Fibroblast of villous mesenchyme (primary cell): Measurements from ENCODE around the gene ACIN1. TPM values are rescaled to one million over a fixed set of nuclear protein-coding genes. Genes with fewer than 3 reads are reported as not detected.

Source experiments
- DNase-seq: peaks from one replicate; pipeline ENCODE4 v3.0.0-alpha.2; 2010; ENCODE audit warnings: low read depth
- H3K4me3 ChIP-seq: 2 replicates; pipeline ENCODE4 v1.5.1; 2011; ENCODE audit warnings: low read depth, mild to moderate bottlenecking, low read length
- total RNA-seq: library from RNA; depleted of rRNA; stranded (reverse); fragments of >200 nt; gene quantifications from 2 replicates; pipeline ENCODE4 v1.2.3, GENCODE V29; 2012
- TF ChIP-seq, protein P1 (sequence below): IDR thresholded peaks from 2 replicates; pipeline ENCODE4 v1.5.1; 2012; ENCODE audit warnings: low read depth, mild to moderate bottlenecking, low read length; ENCODE audit not compliant: insufficient read depth

ACIN1 gene
- total RNA-seq, 1 donor, result 106 TPM

DNA sequence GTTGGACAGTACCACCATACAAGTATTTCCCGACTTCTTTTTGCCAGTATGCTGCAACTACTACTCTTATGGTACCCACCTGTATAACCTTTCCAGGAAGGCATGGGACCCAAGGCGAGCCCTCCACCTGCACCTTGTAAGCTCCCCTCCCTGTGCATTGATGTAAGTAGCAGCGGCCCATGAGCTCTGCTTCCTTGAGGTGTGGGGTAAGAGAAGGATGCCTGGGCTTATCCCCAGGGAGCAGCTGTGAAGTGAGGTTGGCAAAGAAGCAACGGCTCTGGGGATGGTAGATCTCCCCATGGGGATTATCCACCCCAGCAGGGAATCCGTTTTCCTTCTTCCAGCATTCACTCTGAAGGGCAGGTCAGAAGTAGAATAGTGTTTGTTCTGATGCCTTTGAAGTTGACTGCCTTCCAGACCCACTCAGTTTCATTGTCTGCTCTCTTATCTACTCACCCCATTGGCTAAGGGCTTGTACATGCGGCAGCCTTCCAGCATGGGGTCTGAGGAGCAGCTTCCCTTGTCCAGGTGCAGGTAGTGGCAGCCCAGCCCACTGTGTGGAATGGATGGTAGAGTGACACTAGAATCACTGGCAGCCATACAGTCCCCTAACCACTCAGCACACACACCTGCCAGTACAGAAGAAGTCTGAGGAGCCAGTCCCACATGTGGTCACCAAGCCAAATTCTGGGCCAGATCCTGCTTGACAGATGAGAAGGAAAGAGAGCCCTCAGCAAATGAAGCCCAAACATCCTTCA is 6.5 kb upstream of the ACIN1 start:
- no peak for DNase-seq
- TF ChIP-seq, protein P1, sequence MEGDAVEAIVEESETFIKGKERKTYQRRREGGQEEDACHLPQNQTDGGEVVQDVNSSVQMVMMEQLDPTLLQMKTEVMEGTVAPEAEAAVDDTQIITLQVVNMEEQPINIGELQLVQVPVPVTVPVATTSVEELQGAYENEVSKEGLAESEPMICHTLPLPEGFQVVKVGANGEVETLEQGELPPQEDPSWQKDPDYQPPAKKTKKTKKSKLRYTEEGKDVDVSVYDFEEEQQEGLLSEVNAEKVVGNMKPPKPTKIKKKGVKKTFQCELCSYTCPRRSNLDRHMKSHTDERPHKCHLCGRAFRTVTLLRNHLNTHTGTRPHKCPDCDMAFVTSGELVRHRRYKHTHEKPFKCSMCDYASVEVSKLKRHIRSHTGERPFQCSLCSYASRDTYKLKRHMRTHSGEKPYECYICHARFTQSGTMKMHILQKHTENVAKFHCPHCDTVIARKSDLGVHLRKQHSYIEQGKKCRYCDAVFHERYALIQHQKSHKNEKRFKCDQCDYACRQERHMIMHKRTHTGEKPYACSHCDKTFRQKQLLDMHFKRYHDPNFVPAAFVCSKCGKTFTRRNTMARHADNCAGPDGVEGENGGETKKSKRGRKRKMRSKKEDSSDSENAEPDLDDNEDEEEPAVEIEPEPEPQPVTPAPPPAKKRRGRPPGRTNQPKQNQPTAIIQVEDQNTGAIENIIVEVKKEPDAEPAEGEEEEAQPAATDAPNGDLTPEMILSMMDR, result no peak
- no peak overlapping the region for H3K4me3 ChIP-seq

DNA sequence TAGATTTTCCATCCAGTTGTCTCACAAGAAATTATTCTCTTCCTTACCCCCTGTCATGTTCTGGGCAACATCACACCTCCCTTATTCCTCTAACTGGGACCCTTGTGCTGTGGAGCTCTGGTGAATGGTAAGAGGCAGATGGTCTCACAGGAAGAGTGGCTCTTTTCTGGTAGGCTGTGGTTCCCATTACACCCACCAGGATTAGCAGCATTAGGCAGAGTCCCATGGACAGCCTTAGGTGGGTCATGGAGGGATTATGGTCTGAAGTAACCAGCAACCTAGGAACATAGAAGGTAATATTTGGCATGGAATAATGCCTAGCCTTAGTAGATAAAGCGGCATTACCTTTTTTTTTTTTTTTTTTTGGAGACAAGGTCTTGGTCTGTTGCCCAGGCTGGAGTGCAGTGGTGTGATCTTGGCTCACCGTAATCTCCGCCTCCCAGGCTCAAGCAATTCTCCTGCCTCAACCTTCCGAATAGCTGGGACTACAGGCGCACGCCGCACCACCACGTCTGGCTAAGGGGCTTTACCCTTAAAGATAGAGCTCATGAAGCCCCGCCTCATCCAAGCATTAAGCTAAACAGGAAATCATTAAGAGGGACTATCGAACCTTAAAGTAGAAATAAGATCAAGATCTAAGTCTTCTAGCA is 4.4 kb upstream of the ACIN1 start:
- TF ChIP-seq, protein P1, result no peak
- no peak overlapping the region for H3K4me3 ChIP-seq
- DNase-seq, result no peak

DNA sequence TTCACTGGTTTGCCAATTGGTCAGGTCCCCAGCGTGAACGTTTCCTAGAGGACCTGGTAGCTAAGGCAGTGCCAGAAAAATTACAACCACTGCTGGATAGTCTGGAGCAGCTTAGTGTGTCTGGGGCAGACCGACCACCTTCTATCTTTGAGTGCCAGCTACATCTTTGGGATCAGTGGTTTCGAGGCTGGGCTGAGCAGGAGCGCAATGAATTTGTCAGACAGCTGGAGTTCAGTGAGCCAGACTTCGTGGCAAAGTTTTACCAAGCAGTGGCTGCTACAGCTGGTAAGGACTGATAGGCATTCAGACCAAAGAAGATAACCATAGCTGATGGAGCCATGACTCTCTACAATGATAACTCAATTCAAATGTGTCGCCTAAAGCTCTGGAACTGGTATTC is 2.9 kb upstream of the ACIN1 start:
- DNase-seq, result no peak
- TF ChIP-seq, protein P1, result no peak
- no peak overlapping the region for H3K4me3 ChIP-seq

DNA sequence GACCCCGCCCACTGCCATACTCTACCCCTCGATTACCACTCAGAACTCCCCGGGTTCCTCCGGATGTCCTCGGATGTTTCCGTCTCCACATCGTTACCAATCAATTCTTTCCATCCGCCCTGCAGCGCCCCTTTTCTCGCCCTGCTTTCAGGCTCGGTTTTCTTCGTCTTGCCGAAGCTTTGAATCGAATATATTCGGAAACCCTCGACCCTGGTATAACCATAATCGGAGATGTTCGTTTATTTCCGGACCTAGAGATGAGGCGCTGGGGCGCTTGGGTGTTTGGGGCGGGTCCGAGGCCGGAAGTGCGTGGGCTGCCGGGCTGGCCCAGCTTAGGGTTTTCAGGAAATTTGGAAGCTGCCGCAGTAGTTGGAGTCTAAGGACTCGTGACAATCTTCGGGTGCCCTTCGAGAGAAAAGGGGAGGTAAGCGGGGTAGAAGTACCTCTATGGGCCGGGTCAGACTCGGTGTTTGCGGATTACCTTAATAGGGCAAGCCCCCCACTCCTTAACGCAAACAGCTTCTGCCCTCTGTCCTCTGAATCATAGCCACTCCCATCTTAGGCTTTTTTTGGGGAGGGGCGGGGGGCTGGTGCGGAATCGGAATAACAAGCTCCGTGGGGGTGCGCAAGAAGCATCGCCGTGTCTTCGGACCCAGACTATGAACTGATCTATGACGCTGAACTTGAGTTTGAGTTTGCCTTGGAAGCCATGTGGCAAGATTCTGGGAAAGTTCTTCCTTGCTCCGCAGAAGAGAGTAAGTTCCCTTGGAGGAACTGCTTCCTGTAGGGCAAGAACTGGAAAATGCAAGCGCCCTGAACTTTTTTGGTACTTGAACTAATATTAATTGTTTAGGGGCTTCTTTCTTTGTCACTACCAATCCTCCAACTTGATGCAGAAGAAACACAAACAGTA is 516 bp upstream of the ACIN1 start, which contains the start of gene C14orf119:
Gene C14orf119, plus strand, starts transcription at position 310 of the 913 bp plus-strand sequence. CDS start 2,154 bp downstream, outside the sequence.
- TF ChIP-seq, protein P1, result no peak
- H3K4me3 ChIP-seq, result peak within 1 kb of the TSS; percentile 91
- peak; percentile 100 for DNase-seq

DNA sequence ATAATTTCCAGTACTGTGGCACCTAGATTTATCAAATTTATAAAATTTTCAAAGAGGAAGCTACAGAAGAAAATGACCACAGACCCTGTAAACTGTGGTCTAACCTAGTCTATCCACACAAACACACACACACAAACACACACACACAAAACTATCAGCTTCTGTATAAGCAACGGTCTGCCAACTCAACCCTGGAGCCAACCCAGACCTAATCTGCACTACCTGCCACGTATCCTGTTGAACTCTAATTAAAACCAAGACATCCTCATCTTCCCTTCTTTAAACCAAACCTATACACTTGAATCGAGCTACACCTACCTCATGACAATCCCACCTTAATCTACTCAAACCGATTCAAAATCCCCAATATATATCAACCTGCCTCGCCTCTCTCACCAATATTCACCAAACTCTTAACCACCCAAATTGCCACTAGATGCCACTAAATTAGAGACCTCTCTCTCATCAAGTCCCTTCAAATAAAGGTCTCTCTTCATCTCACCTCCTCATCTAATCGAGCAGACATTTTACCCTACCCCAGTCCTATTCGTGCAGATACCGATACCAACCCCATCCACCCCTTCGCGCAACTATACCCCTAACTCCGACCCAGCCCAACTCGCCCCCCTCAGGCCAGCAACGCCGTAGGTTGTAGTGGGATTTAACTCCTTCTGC is 808 bp downstream of the ACIN1 start:
- peak overlapping the region; percentile 91 for H3K4me3 ChIP-seq
- peak; percentile 22 for DNase-seq
- TF ChIP-seq, protein P1, result peak; percentile 26

DNA sequence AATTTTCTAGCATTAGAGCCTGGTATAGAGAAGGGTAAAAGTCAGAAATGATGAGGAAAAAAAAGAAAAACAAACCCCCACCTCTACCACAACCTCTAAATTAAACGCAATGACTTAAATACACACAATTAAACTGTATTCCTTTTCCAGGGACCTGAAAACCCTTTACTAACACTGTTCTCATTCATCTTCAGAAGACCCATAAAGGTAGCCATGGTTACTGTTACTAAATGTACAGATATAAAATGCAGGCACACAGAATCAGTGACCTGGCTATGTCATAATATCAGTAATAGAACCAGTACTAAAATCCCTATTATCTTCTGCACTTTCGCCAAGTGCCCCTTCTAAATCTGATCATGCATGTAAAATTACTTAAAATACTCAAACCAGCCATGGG is 1.4 kb downstream of the ACIN1 start:
- no peak for DNase-seq
- TF ChIP-seq, protein P1, result no peak
- peak overlapping the region; percentile 91 for H3K4me3 ChIP-seq
